Measurements from ENCODE around the gene APMAP. TPM values are rescaled to one million over a fixed set of nuclear protein-coding genes. Genes with fewer than 3 reads are reported as not detected.
A peak's percentile ranks its signal among the peaks of the same experiment; 100 is the strongest.

Gene APMAP
- total RNA-seq, 2 donors from 2014 or later: 47.0 to 52.2 TPM

DNA sequence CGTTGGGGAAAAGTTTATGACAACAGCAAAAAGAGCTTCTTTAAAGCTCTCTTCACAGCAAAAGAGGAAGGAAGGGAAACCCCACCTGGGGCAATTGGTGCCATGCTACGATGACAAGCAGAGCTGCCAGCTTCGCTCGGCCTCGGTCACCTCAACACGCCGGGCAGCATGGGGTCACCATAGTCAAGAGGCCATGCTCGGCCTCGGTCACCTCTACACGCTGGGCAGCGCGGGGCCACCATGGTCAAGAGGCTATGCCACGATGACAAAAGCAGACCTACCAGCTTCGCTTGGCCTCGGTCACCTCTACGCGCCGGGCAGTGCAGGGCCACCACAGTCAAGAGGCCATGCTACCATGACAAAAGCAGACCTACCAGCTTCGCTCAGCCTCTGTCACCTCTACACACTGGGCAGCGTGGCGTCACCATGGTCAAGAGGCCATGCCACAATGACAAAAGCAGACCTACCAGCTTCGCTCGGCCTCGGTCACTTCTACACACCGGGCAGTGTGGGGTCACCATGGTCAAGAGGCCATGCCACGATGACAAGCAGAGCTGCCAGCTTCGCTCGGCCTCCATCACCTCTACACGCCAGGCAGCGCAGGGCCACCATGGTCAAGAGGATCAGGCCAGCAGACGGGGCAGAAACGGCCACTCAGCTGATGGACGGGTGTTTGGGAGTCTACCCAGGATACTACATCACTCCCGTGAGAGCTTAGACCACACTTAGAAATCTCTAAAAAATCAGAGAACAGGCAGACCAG lies 12.1 kb downstream of the APMAP start:
- ATAC-seq (no peak), DNase-seq (no peak)
- intact Hi-C loops (cut with DNase I): no loop called here

DNA sequence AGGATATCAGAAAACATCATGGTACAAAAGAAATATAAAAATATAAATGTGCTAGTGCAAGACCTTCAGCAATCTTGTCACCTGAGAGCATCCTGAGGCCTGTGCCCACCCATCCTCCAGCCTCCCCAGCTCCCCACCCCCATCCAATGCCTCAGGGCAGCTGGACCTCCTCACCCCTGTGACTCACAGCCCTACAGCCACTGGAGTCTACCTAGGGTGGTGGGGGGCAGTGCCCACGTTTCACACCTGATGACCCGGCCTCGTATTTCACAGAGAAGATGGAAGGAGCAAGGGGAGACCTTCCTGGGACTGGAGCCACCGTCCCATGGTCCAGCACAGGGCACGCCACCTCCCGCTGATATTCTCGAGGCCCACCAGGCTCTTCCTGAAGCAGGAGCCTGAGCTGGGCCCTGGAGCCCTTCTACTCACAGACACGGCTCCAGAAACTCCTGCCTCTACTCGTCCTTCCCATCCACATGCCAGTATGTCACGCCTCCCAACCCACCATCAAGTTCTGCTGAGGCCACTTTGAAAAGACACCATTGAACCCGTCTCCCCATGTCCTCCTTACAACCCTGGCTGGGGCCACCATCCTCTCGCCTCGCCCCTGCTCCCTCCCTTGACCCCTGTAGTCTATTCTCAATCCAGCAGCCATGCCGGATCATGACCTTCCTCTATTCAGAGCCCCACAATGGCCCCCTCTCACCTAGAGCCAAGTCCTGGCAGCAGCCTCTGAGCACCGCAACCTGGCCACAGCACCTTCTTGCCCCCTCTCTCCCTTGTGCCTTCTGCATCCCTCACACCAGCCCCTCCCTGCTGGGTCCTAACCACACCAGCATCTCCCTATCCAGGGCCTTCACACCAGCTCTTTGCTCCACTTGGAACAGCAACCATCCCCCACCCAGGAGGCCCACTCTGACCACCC lies 13.3 kb downstream of the APMAP start:
- no peak for DNase-seq
- ATAC-seq: no peak
- intact Hi-C loops (cut with DNase I): no loop called here

DNA sequence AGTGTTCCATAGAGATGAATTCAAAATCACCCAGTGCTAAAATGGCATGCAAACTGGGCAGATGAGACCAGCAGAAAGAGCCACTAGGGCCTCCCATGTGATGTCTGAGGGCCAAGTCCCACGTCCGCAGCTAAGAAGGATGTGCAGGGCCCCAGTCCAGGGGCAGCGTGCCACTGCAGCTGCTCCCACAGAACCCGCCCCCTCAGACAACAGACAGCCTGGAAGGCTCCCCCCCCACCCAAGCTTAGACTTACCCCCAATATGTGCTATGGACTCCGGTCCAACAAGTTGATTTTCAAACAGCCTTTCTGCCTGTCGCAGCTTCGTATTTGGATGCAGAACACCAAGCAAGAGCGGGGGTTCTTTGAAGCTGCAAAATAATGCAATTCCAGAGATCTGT lies 14.0 kb downstream of the APMAP start:
- DNase-seq: no peak
- ATAC-seq: peak in 1 of 2 donors; percentile 32
- intact Hi-C loops (cut with DNase I): no loop called here

DNA sequence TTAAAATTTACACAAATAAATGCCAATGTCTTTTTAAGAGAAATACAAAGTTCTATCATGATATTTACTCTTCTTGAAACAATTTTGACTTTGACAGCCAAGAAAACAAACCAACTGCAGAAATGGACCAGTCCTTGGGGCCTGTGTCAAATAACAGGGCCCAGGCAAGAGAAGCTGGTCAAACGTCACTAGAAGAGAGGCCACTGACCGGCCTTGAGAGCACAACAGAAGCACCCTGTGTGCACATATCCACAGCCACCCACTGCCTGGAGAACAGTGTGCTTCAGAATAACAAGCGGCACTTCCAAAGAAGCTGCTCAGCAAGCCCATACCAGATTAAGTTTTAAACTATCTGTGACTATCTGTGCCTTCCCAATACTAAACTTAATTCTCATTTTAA lies 14.8 kb downstream of the APMAP start:
- DNase-seq: no peak
- intact Hi-C loops (cut with DNase I): no loop called here
- ATAC-seq: peak in 1 of 2 donors; percentile 51

DNA sequence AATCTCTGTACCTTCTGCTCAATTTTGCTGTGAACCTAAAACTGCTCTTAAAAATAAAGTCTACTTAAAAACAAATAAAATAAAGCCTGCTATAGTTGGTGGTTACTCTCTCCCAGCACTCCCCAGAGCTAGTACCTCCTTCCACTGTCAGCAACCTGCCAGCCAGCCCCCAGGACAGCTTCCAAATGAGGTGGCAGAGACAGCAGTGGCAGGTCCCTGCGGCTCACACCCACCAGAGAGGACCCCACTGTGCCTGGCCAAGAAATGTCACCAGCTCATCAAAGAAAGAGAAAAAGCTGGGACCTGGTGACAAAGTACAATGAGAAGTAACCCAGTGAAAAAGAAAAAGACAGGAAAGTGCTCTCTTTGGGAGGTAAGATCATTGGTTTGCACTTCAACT lies 15.2 kb downstream of the APMAP start:
- DNase-seq (no peak), ATAC-seq (no peak)
- intact Hi-C loops (cut with DNase I): no loop called here

DNA sequence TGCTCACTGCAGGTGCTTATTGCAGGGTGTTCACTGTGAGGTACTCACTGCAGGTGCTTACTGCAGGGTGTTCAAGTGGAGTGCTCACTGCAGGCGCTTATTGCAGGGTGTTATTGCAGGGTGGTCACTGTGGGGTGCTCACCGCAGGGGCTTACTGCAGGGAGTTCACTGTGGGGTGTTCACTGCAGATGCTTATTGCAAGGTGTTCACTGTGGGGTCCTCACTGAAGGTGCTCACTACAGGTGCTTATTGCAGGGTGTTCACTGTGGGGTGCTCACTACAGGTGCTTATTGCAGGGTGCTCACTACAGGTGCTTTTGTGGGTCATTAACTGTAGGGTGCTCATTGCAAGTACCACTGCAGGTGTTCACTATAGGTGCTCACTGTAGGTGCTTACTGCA lies 20.2 kb downstream of the APMAP start:
- DNase-seq (no peak), ATAC-seq (no peak)
- intact Hi-C loops (cut with DNase I): no loop called here

DNA sequence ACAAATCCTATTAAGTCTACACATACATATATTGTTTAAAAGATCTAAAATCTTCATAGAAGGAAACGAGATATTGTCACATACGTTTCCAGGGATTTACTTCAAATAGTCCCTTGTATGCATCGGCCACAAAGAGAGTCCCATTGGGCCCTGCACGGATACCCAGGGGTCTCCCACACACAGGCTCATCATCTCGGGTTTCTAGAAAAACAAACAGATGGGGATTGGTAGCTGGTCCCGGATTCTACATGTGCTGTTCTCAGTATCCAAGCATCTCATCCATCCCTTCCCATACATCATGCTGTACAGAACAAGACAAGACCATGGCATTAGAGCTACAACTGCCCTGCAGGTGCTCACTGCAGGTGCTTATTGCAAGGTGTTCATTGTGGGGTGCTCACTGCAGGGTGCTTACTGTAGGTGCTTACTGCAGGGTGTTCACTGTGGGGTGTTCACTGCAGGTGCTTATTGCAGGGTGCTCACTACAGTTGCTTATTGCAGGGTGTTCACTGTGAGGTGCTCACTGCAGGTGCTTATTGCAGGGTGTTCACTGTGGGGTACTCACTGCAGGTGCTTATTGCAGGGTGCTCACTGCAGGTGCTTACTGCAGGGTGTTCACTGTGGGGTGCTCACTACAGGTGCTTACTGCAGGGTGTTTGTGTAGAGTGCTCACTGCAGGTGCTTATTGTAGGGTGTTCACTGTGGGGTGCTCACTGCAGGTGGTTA lies 21.0 kb downstream of the APMAP start:
- DNase-seq (no peak), ATAC-seq (no peak)
- intact Hi-C loops (cut with DNase I): no loop called here

DNA sequence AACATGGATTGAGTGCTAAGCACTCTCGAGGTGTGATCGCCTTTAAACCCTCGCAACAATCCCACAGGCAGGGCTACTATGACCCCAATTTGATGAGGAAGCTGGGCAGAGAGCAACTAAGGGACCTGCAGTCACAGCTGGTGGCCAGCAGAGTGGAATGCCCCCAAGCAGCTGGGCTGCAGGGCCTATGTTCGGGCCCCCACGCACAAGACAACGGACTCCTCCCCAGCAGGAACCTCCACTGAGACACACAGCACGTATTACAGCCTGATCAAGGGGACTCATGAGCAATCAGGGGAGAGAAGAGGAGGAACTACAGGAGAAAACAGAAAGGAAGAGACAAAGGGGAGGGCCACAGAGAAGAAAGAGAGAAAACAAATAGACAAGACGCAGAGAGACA lies 21.8 kb downstream of the APMAP start:
- DNase-seq (no peak), ATAC-seq (peak in 1 of 2 donors; percentile 28)
- intact Hi-C loops (cut with DNase I): no loop called here

DNA sequence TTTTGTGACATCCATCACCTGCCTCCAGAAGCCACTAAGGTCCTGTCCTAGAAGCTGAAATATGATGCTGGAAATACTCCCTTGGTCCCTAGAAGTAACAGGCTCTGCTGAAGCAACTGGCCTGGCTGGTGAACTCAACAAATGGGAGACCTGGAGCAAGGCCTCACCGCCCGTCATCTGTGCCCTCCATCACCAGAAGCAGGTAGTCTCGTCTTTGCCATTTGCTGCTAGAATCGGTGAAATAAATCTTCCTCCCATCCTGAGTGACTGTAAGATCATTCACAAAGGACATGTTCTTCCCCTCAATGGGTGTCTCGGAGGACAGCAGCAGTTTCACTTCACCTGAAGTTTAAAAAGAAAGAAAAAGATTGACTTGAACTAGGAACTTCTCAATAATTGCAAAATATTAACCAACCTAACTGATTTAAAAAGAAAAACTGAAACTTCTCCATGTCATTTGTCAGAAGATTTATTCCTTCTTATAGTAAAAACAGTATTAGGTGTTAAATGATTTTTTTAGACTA lies 22.5 kb downstream of the APMAP start:
- ATAC-seq: no peak
- intact Hi-C loops (cut with DNase I): no loop called here
- DNase-seq: no peak

DNA sequence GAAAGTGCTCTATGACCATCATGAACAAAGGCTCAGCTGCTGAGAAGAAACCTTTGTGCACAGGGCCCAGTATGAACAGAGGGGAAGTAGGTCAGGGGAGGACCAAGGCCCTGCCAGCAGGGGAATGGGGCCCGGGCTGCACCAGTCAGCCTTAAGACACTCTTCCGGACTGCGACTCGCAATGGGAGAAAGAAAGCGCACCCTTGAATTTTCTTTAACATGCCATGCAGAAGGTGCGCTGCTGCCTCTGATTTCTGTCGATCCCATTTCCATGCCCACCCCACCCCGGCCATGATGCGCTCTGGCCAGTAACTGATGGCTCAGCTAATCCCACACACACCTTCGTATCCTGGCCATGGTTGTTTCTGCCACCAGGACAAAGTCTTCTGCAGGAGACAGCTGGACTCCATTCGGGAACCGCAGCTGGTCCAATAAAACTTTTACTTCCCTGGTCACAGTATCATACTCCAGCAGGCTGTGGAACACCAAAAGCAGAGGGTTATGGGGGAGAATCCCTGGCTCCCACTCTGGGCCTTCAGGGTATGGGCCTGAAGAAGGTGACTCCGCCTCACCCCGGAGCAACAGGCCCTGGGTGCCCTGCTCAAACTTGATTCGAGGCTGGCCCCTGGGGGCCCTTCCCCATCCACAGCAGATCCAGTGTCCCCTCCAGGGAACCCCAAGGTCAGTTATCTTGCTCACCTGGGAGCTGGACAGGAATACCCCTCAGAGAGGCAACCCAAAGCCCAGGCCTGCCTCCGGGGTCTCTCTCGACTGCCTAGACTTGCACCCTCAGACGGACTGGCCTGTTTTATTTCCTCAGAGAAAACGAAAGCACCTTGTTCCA lies 23.1 kb downstream of the APMAP start:
- intact Hi-C loops (cut with DNase I): no loop called here
- no peak for ATAC-seq
- DNase-seq: no peak

DNA sequence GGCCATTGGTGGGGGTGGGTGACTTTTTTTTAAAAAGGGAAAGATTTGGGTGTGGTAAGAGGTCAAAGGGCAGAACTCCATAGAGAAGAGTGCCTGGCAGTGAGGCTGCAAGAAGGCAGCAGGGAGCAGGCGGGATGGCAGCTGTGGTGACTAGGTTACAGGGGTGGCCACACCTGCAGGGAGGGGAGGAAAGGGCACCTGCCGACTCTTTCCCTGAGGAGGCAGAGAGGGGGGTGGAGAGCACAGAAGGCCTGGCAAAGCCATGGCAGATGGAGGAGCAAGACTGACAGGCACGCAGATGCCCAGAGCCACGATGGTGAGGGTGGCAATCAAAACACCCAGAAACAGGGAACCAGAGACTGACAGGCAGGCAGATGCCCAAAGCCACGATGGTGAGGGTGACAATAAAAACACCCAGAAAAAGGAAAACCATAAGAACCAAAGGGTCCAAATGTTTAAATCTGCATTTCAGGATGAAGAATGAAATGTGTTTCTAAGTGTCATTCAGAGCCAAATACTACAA lies 24.2 kb downstream of the APMAP start:
- ATAC-seq (no peak), DNase-seq (no peak)
- intact Hi-C loops (cut with DNase I): no loop called here

DNA sequence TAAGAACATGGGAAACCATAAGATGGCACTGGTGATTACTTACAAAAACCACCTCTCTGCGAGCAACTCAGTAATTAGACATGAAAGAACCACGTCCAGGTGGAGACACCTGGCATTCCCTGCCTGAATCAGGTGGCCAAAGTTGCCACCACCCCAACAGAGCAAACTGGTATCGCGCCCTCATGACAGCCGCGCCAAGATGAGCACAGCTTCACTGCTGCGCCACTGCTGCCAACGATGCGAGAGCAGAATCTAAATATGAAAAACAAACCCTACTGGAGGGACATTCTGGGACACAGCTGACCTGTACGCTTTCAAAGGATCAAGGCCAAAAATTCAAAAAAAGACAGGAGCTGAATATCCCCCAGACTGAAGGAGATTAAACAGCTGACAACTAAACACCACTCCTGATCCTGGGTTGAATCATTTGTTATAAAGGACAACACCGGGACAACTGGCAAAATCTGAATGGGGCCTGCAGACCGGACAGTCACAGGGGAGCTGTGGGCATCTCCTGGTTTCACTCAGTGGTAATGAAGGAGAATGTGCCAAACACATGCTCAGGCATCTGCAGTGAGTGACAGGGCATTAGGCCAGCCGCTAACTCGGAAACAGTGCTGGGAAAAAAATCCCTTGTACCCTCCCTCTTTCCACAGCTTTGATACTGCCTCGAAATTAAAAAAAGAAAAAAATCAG lies 26.1 kb downstream of the APMAP start:
- intact Hi-C loops (cut with DNase I): no loop called here
- ATAC-seq: no peak
- no peak for DNase-seq

DNA sequence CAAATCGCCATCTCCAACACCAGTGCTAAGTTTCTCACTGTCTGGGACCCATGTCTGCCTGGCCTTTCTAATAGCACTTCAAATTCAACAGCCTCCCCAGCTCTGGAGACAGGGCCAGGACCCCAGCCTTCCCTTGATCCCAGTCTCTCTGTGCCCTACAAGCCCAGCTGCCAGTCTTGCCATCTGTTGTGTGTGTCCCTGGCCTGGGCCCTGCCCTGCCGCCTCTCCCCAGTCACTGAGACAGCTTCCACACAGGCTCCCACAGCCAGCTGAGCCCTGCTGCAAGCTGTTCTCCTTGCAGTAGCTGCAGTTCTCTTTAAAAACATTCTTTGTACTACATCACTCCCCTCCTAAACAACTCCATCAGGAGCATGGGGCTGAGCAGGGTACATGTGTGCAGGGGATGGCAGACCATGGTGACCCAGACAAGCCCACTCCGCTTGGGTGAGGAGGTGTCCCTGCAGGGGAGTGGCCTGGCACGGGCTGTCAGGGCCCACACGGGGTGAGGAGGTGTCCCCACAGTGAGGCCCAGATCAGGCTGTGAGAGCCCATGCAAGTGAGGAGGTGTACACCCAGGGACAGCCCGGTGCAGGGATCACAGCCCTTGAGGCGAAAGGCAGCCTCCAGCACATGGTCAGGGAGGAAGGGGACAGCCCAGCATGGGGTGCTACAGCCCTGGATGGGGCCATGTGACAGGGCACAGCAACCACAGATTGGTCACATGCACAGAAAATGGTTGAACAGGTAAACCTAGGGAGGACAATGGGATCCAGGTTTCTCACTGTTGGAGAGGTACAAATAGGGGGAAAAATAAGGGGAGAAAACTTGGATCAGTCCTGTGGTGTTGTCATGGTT lies 27.3 kb downstream of the APMAP start:
- DNase-seq (no peak), ATAC-seq (no peak)
- intact Hi-C loops (cut with DNase I): no loop called here

DNA sequence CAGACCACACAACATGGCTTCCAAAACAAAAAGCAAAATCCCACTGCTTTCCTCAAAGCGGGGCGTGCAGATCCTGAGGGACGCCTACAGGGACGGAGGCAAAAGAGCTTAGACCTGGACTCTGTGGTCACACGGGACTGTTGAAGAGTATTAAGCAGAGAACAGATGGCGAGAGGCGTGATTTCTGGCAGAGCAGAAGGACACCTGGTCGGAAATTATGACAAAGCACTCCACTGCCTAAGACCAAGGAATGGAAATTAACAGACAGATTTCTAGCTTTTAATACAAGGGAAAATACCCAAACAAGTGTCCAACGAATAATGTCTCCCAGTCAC lies 28.1 kb downstream of the APMAP start:
- DNase-seq (no peak), ATAC-seq (no peak)
- intact Hi-C loops (cut with DNase I): no loop called here

DNA sequence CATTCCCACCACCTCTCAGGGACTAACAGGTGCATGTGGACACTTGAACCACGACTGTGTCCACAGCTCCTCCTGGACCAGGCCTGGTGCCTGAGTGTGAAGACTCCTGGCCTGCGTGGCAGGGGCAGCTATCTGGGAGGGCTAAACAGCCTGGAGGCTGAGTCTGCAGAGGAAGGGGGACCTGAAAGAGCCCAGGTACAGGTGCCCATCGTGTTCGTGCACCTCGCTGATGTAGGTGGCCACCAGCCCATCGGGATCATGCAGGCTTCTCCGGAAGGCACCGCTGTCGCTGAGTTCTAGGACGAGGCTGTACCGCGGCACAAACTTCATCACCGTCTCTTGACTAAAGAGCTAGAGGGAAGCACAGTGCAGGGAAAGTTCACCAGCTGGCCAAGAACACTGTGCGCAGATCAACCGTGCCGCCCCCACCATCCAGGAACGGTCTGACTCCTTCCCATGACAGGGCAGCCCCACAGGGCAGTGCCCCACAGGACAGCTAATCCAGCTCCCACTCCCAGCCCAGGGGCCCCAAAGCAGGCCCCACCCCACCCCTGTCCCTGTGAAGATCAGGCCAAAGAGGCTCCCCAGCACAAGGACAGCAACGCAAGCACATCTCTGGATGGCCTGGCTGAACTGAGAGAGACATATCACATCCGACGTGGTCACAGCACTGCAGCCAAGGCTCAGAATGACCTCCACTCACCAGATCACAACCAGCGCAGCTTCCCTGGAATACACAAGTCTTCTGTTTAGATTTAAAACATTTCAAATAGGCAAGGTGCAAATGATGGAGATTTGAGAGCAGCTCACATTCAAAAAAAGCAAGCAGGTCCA lies 28.7 kb downstream of the APMAP start:
- DNase-seq (no peak), ATAC-seq (no peak)
- intact Hi-C loops (cut with DNase I): no loop called here

DNA sequence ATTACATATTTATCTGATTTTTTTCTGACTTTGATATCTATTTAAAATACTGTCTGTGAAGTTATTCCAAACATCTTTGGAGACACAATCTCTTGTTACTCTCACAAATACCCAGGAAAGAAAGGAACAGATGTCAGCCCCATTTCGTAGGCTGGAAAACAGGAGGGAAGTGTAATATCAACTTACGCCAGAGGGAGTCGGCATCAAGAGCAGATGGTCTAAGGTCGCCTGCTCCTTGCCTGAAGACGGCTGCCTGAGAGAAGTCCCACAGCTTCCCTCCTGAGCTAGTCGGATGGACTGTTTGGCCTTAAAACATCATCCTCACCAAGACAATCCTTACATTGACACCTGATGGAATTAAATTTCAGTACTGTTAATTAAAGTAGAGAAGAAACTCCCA lies 30.0 kb downstream of the APMAP start:
- DNase-seq: no peak
- no peak for ATAC-seq
- intact Hi-C loops (cut with DNase I): no loop called here

DNA sequence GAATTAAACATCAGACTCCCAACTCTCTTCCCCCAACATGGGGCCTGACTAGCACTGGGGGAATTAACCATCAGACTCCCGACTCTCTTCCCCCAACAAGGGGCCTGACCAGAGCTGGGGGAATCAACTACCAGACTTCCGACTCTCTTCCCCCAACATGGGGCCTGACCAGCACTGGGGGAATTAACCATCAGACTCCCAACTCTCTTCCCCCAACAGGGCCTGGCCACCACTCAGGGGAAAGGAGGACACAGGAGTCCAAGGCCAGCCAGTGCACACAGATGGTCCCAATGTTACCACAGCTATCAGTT lies 30.4 kb downstream of the APMAP start:
- DNase-seq (no peak), ATAC-seq (no peak)
- intact Hi-C loops (cut with DNase I): no loop called here

Data from left cardiac atrium (tissue), 4 donors.